RWPE2 (cell line): Measurements from ENCODE around the gene ESCO1.
A peak's percentile ranks its signal among the peaks of the same experiment; 100 is the strongest.

ENCODE experiments used
- ATAC-seq: fragments of 200-7000 bp; cut with Tn5 transposase; 3 replicates; pipeline ENCODE4 v1.9.1; 2021; ENCODE audit warnings: low read depth
- DNase-seq: peaks from one replicate; pipeline ENCODE4 v3.0.0-alpha.2; 2020; ENCODE audit warnings: low spot score
- H3K27ac ChIP-seq: fragments of 450-650 bp; 2 replicates; pipeline ENCODE4 v1.5.1; 2017; ENCODE audit warnings: mild to moderate bottlenecking; ENCODE audit not compliant: poor library complexity, severe bottlenecking
- H3K27me3 ChIP-seq: fragments of 250-450 bp; sonication (Bioruptor Pico); 2 replicates; pipeline ENCODE4 v1.5.1; 2021; ENCODE audit warnings: mild to moderate bottlenecking, moderate library complexity; ENCODE audit not compliant: insufficient read depth, poor library complexity, severe bottlenecking
- H3K36me3 ChIP-seq: fragments of 250-450 bp; sonication (Bioruptor Pico); 2 replicates; pipeline ENCODE4 v1.5.1; 2020; ENCODE audit warnings: low read depth, mild to moderate bottlenecking, moderate library complexity
- H3K4me1 ChIP-seq: fragments of 250-450 bp; sonication (Bioruptor Pico); 2 replicates; pipeline ENCODE4 v1.5.1; 2021; ENCODE audit warnings: mild to moderate bottlenecking, moderate library complexity; ENCODE audit not compliant: insufficient read depth, poor library complexity, severe bottlenecking
- H3K4me3 ChIP-seq: fragments of 250-450 bp; sonication (Bioruptor Pico); 2 replicates; pipeline ENCODE4 v1.5.1; 2021; ENCODE audit warnings: mild to moderate bottlenecking, moderate library complexity; ENCODE audit not compliant: severe bottlenecking
- H3K9me3 ChIP-seq: fragments of 250-450 bp; sonication (Bioruptor Pico); 2 replicates; pipeline ENCODE4 v1.5.1; 2021; ENCODE audit warnings: mild to moderate bottlenecking, moderate library complexity; ENCODE audit not compliant: severe bottlenecking
- CTCF ChIP-seq: fragments of 450-650 bp; IDR thresholded peaks from one replicate; pipeline ENCODE4 v1.5.1; 2017; ENCODE audit warnings: mild to moderate bottlenecking, moderate library complexity; ENCODE audit not compliant: poor library complexity, severe bottlenecking

The ESCO1 gene

GRCh38 chr18:21489919-21490495 lies 110.5 kb downstream of the ESCO1 start:
- Histone ChIP-seq H3K36me3 (no peaks in the 10 kb centered on the region), H3K9me3 (no peaks in the 10 kb centered on the region), H3K4me1 (peaks cover 4% of the 10 kb centered on the region), H3K4me3 (no peak overlapping the region), H3K27me3 (no peaks in the 10 kb centered on the region), H3K27ac (no peak overlapping the region)
- DNase-seq (no peak), ATAC-seq (no peak)
- no peak for TF ChIP-seq CTCF

DNA sequence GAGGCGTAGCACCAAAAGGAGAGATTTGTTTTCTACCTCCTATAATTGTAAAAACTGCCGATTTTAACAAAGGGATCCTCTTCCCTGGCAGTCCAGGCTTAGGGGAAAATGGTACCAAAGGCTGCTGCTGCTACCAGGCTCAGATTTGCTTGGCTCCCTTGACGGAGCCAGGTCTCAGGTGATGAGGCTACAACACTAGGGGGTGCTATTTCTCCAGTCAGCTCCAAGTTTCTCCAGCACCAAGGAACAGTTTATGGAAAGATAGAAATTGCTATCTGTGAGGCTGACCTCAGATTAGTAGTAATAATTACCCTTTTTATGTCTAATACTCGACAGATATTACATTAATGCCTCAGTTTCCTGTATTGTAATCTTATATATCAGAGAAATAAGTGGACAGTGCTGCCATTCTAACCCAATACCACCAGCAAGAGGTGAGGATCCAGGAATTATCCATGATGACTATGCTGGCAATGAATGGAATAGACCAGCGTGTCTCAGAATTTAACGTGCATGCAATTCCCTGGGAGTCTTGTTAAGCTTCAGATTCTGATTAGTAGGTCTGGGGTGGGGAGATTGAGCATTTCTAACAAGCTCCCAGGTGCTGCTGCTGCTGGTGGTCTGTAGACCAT lies 111.3 kb downstream of the ESCO1 start:
- peak; percentile 64; the same call in 2 of the 3 replicates for ATAC-seq
- no peaks in the 10 kb centered on the region for H3K36me3 ChIP-seq
- peaks cover 7% of the 10 kb centered on the region for H3K4me1 ChIP-seq
- TF ChIP-seq CTCF, result peak; percentile 53
- H3K27me3 ChIP-seq, result no peaks in the 10 kb centered on the region
- no peak overlapping the region for H3K27ac ChIP-seq
- no peaks in the 10 kb centered on the region for H3K9me3 ChIP-seq
- no peak for DNase-seq
- H3K4me3 ChIP-seq, result no peak overlapping the region

DNA sequence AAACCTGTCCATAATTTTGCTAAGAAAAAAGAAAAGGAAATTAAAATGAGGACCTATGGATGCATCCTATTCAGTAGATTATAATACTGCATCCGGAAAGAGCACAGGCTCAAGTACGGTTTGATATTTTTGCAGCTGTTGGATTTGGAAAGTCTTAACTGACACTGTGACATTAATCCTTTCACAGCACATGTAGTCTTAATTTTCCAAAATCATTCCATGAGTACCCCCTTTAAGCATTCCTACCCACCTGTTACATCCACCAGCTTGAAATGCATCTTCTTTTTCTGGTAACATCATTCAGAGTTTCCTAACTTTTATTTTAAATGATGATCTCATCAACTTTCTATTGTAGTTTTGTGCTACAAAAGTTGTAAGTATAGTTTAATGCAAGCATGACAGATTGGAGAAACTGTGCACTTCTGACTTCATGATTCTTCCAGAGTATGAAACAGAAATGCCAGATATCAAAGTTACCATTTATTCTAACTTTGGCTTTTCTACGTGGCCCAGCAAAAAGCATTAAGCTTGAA lies 113.5 kb downstream of the ESCO1 start:
- H3K4me3 ChIP-seq, result no peak overlapping the region
- DNase-seq (no peak), ATAC-seq (no peak)
- H3K36me3 ChIP-seq, result no peaks in the 10 kb centered on the region
- no peak for TF ChIP-seq CTCF
- no peak overlapping the region for H3K27ac ChIP-seq
- H3K4me1 ChIP-seq, result peaks cover 7% of the 10 kb centered on the region
- no peaks in the 10 kb centered on the region for H3K27me3 ChIP-seq
- no peaks in the 10 kb centered on the region for H3K9me3 ChIP-seq

- ATAC-seq, result no peak
- no peak for DNase-seq
- peaks cover 7% of the 10 kb centered on the region for H3K4me1 ChIP-seq
- H3K27ac ChIP-seq, result no peak overlapping the region
- H3K9me3 ChIP-seq, result no peaks in the 10 kb centered on the region
- no peak for TF ChIP-seq CTCF
- no peaks in the 10 kb centered on the region for H3K27me3 ChIP-seq
- H3K4me3 ChIP-seq, result no peak overlapping the region
- no peaks in the 10 kb centered on the region for H3K36me3 ChIP-seq
Measured at GRCh38 chr18:21484851-21485636, 115.5 kb downstream of the ESCO1 start.
